GM23338 (cell line): ENCODE results near the gene MYDGF. TPM values are rescaled to one million over a fixed set of nuclear protein-coding genes. Genes with fewer than 3 reads are reported as not detected.

Experiments used
- ATAC-seq: fragments of 200-7000 bp; cut with Tn5 transposase; 3 replicates; pipeline ENCODE4 v1.9.1; 2020
- DNase-seq: peaks from one replicate; pipeline ENCODE4 v3.0.0-alpha.2; 2015; ENCODE audit warnings: low spot score
- H2AFZ ChIP-seq: fragments of 200-600 bp; sonication (generic); 2 replicates; pipeline ENCODE4 v1.8.0; 2016; ENCODE audit warnings: antibody characterized with exemption, mild to moderate bottlenecking, moderate library complexity
- H3F3A ChIP-seq: fragments of 200-600 bp; sonication (generic); replicated peaks from 2 replicates; pipeline ENCODE4 v1.8.0; 2017; ENCODE audit warnings: antibody characterized with exemption, mixed run types, low read depth
- H3K27ac ChIP-seq: fragments of 200-600 bp; sonication (generic); 2 replicates; pipeline ENCODE4 v1.6.1; 2016; ENCODE audit warnings: low read depth
- H3K27me3 ChIP-seq: fragments of 200-600 bp; sonication (generic); 2 replicates; pipeline ENCODE4 v1.8.0; 2016; ENCODE audit warnings: mild to moderate bottlenecking, mixed run types, moderate library complexity; ENCODE audit not compliant: insufficient read depth
- H3K36me3 ChIP-seq: fragments of 200-600 bp; sonication (generic); 2 replicates; pipeline ENCODE4 v1.8.0; 2016; ENCODE audit warnings: mild to moderate bottlenecking; ENCODE audit not compliant: insufficient read depth
- H3K4me1 ChIP-seq: fragments of 200-600 bp; sonication (generic); 2 replicates; pipeline ENCODE4 v1.8.0; 2016; ENCODE audit warnings: mild to moderate bottlenecking, moderate library complexity; ENCODE audit not compliant: insufficient read depth
- H3K4me2 ChIP-seq: fragments of 200-600 bp; sonication (generic); 2 replicates; pipeline ENCODE4 v1.7.1; 2017; ENCODE audit warnings: mixed run types
- H3K4me3 ChIP-seq: fragments of 200-600 bp; sonication (generic); 2 replicates; pipeline ENCODE4 v1.6.1; 2016; ENCODE audit warnings: mixed run types
- H3K79me2 ChIP-seq: fragments of 200-600 bp; sonication (generic); replicated peaks from 2 replicates; pipeline ENCODE4 v1.8.0; 2017; ENCODE audit warnings: mild to moderate bottlenecking; ENCODE audit not compliant: insufficient read depth
- H3K9me2 ChIP-seq: fragments of 200-600 bp; sonication (generic); 2 replicates; pipeline ENCODE4 v1.8.0; 2017; ENCODE audit not compliant: insufficient read depth
- H4K20me1 ChIP-seq: fragments of 200-600 bp; sonication (generic); replicated peaks from 2 replicates; pipeline ENCODE4 v1.8.0; 2017; ENCODE audit warnings: mild to moderate bottlenecking; ENCODE audit not compliant: insufficient read depth
- H3K27ac Mint-ChIP-seq: 2 replicates; pipeline ENCODE4 v1.8.0; 2020; ENCODE audit warnings: inconsistent platforms, mild to moderate bottlenecking, moderate library complexity, mixed read lengths
- H3K27me3 Mint-ChIP-seq: 3 replicates; pipeline ENCODE4 v1.8.0; 2022; ENCODE audit warnings: low read depth, mild to moderate bottlenecking, moderate library complexity, mixed read lengths, inconsistent platforms; ENCODE audit not compliant: insufficient read depth, poor library complexity
- H3K36me3 Mint-ChIP-seq: 3 replicates; pipeline ENCODE4 v1.8.0; 2021; ENCODE audit warnings: low read depth, mild to moderate bottlenecking, inconsistent platforms, moderate library complexity, mixed read lengths
- H3K4me1 Mint-ChIP-seq: 3 replicates; pipeline ENCODE4 v1.8.0; 2020; ENCODE audit warnings: mild to moderate bottlenecking, inconsistent platforms, mixed read lengths
- H3K4me3 Mint-ChIP-seq: 3 replicates; pipeline ENCODE4 v1.8.0; 2021; ENCODE audit warnings: moderate library complexity, mild to moderate bottlenecking, inconsistent platforms, mixed read lengths
- H3K9me3 Mint-ChIP-seq: 3 replicates; pipeline ENCODE4 v1.8.0; 2020; ENCODE audit warnings: moderate library complexity, mild to moderate bottlenecking, inconsistent platforms, mixed read lengths
- CREB1 ChIP-seq: fragments of 250-450 bp; sonication (Bioruptor Pico); IDR thresholded peaks from 2 replicates; pipeline ENCODE4 v1.5.0; 2020; ENCODE audit warnings: low read depth, mild to moderate bottlenecking, moderate library complexity
- EZH2 ChIP-seq: fragments of 200-600 bp; sonication (generic); IDR thresholded peaks from one replicate; pipeline ENCODE4 v1.8.0; 2017; ENCODE audit warnings: antibody characterized with exemption, mild to moderate bottlenecking, low read depth; ENCODE audit not compliant: unreplicated experiment
- EZH2phosphoT487 ChIP-seq: fragments of 200-600 bp; sonication (generic); IDR thresholded peaks from one replicate; pipeline ENCODE4 v1.8.1; 2018; ENCODE audit warnings: antibody characterized with exemption; ENCODE audit not compliant: unreplicated experiment
- JUNB ChIP-seq: IDR thresholded peaks from one replicate; pipeline ENCODE4 v1.6.1; 2016; ENCODE audit warnings: antibody characterized with exemption; ENCODE audit not compliant: unreplicated experiment
- NANOG ChIP-seq: IDR thresholded peaks from 2 replicates; pipeline ENCODE4 v1.6.1; 2016; ENCODE audit warnings: antibody characterized with exemption, borderline replicate concordance
- STAT1 ChIP-seq: IDR thresholded peaks from one replicate; pipeline ENCODE4 v1.6.1; 2016; ENCODE audit warnings: antibody characterized with exemption; ENCODE audit not compliant: unreplicated experiment
- ZNF114 ChIP-seq: fragments of 250-450 bp; sonication (Bioruptor Pico); IDR thresholded peaks from 2 replicates; pipeline ENCODE4 v1.5.0; 2020; ENCODE audit warnings: mild to moderate bottlenecking, moderate library complexity
- ZNF331 ChIP-seq: fragments of 250-450 bp; sonication (Bioruptor Pico); IDR thresholded peaks from 2 replicates; pipeline ENCODE4 v1.5.0; 2020; ENCODE audit warnings: low read depth, mild to moderate bottlenecking, moderate library complexity
- polyA plus RNA-seq: library from polyadenylated mRNA; unstranded; fragments of >200 nt; fragmentation: Nextera tagmentation; extraction: Ambion mirVana; gene quantifications from 2 replicates; pipeline ENCODE4 v1.2.1, GENCODE V29; 2016
- total RNA-seq: library from RNA; depleted of rRNA; stranded (reverse); fragments of >200 nt; shearing (Covaris generic); gene quantifications from 2 replicates; pipeline ENCODE4 v1.2.3, GENCODE V29; 2014
- TF ChIP-seq, protein P1 (sequence below), 2 experiments: fragments of 200-600 bp in 1 of 2; sonication (generic) in 1 of 2; conservative IDR thresholded peaks; 2 replicates each; pipeline versions ENCODE4 v1.5.1 to v1.6.1; 2016 to 2017; ENCODE audit warnings: antibody characterized with exemption in 2 of 2, low read depth in 2 of 2, mild to moderate bottlenecking in 2 of 2, moderate library complexity in 1 of 2
- TF ChIP-seq, protein P2 (sequence below): fragments of 250-450 bp; sonication (Bioruptor Pico); IDR thresholded peaks from 2 replicates; pipeline ENCODE4 v1.5.0; 2020; ENCODE audit warnings: mild to moderate bottlenecking, moderate library complexity

The MYDGF gene
- total and polyA plus RNA-seq, 2 experiments from 2014 or later = 42.3 to 99.5 TPM

DNA sequence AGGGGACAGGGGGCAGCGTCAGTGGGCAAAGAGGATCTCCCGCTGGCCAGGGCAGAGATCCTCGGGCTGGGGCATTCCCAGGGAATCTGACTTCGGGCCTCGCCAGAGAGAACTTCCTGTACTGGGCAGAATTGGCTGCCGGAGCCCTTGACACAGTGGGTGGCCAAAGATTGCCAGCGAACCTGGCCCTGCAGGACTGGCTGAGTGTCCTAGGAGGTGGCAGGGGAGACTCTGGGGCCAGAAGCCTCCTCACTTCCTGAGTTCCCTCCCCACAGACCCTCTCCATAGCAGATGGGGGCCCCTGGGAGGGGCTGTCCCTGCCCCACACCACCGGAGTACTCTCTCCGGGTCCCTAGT, 34.2 kb upstream of the MYDGF start:
- Mint-ChIP-seq H3K27ac (no peak overlapping the region), H3K4me3 (no peak overlapping the region), H3K27me3 (peaks cover 8% of the 10 kb centered on the region), H3K4me1 (no peaks in the 10 kb centered on the region), H3K36me3 (peaks cover 45% of the 10 kb centered on the region), H3K9me3 (no peaks in the 10 kb centered on the region)
- 0 out of 2 replicates have a peak, but pooled peaks cover 3% of the 10 kb centered on the region for H3F3A ChIP-seq
- ATAC-seq (no peak), DNase-seq (no peak)
- no peak overlapping the region for H3K27ac ChIP-seq
- no peaks in the 10 kb centered on the region for H3K27me3 ChIP-seq
- no peaks in the 10 kb centered on the region for H3K4me1 ChIP-seq
- peaks cover 4% of the 10 kb centered on the region; the same call in 1 of the 2 replicates for H4K20me1 ChIP-seq
- peaks cover 8% of the 10 kb centered on the region; the same call in 1 of the 2 replicates for H3K36me3 ChIP-seq
- no peak overlapping the region for H3K4me2 ChIP-seq
- no peak overlapping the region for H3K4me3 ChIP-seq
- no peak overlapping the region for H2AFZ ChIP-seq
- TF ChIP-seq EZH2phosphoT487 = no peak
- no peak for TF ChIP-seq STAT1
- no peak for TF ChIP-seq EZH2
- TF ChIP-seq, protein P1, sequence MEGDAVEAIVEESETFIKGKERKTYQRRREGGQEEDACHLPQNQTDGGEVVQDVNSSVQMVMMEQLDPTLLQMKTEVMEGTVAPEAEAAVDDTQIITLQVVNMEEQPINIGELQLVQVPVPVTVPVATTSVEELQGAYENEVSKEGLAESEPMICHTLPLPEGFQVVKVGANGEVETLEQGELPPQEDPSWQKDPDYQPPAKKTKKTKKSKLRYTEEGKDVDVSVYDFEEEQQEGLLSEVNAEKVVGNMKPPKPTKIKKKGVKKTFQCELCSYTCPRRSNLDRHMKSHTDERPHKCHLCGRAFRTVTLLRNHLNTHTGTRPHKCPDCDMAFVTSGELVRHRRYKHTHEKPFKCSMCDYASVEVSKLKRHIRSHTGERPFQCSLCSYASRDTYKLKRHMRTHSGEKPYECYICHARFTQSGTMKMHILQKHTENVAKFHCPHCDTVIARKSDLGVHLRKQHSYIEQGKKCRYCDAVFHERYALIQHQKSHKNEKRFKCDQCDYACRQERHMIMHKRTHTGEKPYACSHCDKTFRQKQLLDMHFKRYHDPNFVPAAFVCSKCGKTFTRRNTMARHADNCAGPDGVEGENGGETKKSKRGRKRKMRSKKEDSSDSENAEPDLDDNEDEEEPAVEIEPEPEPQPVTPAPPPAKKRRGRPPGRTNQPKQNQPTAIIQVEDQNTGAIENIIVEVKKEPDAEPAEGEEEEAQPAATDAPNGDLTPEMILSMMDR (conservative IDR thresholded peaks at IDR 0.05; ENCODE audit: low read depth in 2 of 2) = no peak
- no peak for TF ChIP-seq ZNF331 (CRISPR knock-in tag)
- no peaks in the 10 kb centered on the region for H3K9me2 ChIP-seq
- no peaks in the 10 kb centered on the region for H3K79me2 ChIP-seq

GRCh38 chr19:4703671-4704316, 33.7 kb upstream of the MYDGF start:
- Histone ChIP-seq H4K20me1 (peaks cover 4% of the 10 kb centered on the region; the same call in 1 of the 2 replicates), H3K4me3 (no peak overlapping the region), H3K9me2 (no peaks in the 10 kb centered on the region), H3K27me3 (no peaks in the 10 kb centered on the region), H3K36me3 (peaks cover 8% of the 10 kb centered on the region; the same call in 1 of the 2 replicates), H3K79me2 (no peaks in the 10 kb centered on the region), H2AFZ (no peak overlapping the region), H3F3A (0 out of 2 replicates have a peak, but pooled peaks cover 3% of the 10 kb centered on the region), H3K4me1 (no peaks in the 10 kb centered on the region), H3K4me2 (no peak overlapping the region), H3K27ac (no peak overlapping the region)
- Mint-ChIP-seq H3K27ac (no peak overlapping the region), H3K27me3 (peaks cover 6% of the 10 kb centered on the region), H3K4me3 (no peak overlapping the region), H3K36me3 (peaks cover 43% of the 10 kb centered on the region), H3K4me1 (no peaks in the 10 kb centered on the region), H3K9me3 (no peaks in the 10 kb centered on the region)
- DNase-seq (no peak), ATAC-seq (no peak)
- TF ChIP-seq JUNB (no peak), STAT1 (no peak), NANOG (no peak), ZNF331 (CRISPR knock-in tag) (no peak), EZH2phosphoT487 (no peak), CREB1 (no peak), ZNF114 (CRISPR knock-in tag) (no peak)
- TF ChIP-seq, protein P1 (conservative IDR thresholded peaks at IDR 0.05; ENCODE audit: low read depth in 2 of 2) = no peak
- TF ChIP-seq, protein P2, sequence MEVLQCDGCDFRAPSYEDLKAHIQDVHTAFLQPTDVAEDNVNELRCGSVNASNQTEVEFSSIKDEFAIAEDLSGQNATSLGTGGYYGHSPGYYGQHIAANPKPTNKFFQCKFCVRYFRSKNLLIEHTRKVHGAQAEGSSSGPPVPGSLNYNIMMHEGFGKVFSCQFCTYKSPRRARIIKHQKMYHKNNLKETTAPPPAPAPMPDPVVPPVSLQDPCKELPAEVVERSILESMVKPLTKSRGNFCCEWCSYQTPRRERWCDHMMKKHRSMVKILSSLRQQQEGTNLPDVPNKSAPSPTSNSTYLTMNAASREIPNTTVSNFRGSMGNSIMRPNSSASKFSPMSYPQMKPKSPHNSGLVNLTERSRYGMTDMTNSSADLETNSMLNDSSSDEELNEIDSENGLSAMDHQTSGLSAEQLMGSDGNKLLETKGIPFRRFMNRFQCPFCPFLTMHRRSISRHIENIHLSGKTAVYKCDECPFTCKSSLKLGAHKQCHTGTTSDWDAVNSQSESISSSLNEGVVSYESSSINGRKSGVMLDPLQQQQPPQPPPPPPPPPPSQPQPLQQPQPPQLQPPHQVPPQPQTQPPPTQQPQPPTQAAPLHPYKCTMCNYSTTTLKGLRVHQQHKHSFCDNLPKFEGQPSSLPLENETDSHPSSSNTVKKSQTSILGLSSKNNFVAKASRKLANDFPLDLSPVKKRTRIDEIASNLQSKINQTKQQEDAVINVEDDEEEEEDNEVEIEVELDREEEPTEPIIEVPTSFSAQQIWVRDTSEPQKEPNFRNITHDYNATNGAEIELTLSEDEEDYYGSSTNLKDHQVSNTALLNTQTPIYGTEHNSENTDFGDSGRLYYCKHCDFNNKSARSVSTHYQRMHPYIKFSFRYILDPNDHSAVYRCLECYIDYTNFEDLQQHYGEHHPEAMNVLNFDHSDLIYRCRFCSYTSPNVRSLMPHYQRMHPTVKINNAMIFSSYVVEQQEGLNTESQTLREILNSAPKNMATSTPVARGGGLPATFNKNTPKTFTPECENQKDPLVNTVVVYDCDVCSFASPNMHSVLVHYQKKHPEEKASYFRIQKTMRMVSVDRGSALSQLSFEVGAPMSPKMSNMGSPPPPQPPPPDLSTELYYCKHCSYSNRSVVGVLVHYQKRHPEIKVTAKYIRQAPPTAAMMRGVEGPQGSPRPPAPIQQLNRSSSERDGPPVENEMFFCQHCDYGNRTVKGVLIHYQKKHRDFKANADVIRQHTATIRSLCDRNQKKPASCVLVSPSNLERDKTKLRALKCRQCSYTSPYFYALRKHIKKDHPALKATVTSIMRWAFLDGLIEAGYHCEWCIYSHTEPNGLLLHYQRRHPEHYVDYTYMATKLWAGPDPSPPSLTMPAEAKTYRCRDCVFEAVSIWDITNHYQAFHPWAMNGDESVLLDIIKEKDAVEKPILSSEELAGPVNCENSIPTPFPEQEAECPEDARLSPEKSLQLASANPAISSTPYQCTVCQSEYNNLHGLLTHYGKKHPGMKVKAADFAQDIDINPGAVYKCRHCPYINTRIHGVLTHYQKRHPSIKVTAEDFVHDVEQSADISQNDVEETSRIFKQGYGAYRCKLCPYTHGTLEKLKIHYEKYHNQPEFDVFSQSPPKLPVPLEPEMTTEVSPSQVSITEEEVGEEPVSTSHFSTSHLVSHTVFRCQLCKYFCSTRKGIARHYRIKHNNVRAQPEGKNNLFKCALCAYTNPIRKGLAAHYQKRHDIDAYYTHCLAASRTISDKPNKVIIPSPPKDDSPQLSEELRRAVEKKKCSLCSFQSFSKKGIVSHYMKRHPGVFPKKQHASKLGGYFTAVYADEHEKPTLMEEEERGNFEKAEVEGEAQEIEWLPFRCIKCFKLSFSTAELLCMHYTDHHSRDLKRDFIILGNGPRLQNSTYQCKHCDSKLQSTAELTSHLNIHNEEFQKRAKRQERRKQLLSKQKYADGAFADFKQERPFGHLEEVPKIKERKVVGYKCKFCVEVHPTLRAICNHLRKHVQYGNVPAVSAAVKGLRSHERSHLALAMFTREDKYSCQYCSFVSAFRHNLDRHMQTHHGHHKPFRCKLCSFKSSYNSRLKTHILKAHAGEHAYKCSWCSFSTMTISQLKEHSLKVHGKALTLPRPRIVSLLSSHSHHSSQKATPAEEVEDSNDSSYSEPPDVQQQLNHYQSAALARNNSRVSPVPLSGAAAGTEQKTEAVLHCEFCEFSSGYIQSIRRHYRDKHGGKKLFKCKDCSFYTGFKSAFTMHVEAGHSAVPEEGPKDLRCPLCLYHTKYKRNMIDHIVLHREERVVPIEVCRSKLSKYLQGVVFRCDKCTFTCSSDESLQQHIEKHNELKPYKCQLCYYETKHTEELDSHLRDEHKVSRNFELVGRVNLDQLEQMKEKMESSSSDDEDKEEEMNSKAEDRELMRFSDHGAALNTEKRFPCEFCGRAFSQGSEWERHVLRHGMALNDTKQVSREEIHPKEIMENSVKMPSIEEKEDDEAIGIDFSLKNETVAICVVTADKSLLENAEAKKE (CRISPR knock-in tag) = no peak
